Activated T-helper 1 cell treated with anti-CD3 and anti-CD28 coated beads, Interleukin-12 subunit alpha, Interleukin-12 subunit beta, Interleukin-2, Interleukin-4 antibody, amounts not matched to agents 30 ng/mL and 10 ng/mL and 1 ng/mL, durations not matched to agents 14 hours and 24 hours and 36 hours (primary cell): ENCODE results near the gene PATE2. TPM values are rescaled to one million over a fixed set of nuclear protein-coding genes. Genes with fewer than 3 reads are reported as not detected.

Experiments
- DNase-seq: peaks from one replicate; pipeline ENCODE4 v3.0.0; 2021; ENCODE audit warnings: low spot score
- H3K27ac Mint-ChIP-seq: one replicate; pipeline ENCODE4 v1.8.0; 2021; ENCODE audit warnings: mild to moderate bottlenecking, mixed read lengths
- H3K27me3 Mint-ChIP-seq: one replicate; pipeline ENCODE4 v1.8.0; 2022; ENCODE audit warnings: mild to moderate bottlenecking, moderate library complexity, mixed read lengths; ENCODE audit not compliant: insufficient read depth
- H3K36me3 Mint-ChIP-seq: one replicate; pipeline ENCODE4 v1.8.0; 2021; ENCODE audit warnings: low read depth, mixed read lengths
- H3K4me1 Mint-ChIP-seq: one replicate; pipeline ENCODE4 v1.8.0; 2021; ENCODE audit warnings: low read depth, mixed read lengths
- H3K4me3 Mint-ChIP-seq: one replicate; pipeline ENCODE4 v1.8.0; 2021; ENCODE audit warnings: mild to moderate bottlenecking, moderate library complexity, mixed read lengths
- H3K9me3 Mint-ChIP-seq: one replicate; pipeline ENCODE4 v1.8.0; 2021; ENCODE audit warnings: mixed read lengths
- intact Hi-C: fragments of 100-400 bp; cut with micrococcal nuclease; formaldehyde crosslinking; loops from one replicate; pipeline ENCODE4 v1.15.1; 2024
- total RNA-seq: library from RNA; stranded (reverse); gene quantifications from 2 replicates; pipeline ENCODE4 v1.2.3, GENCODE V29; 2022

The PATE2 gene
- total RNA-seq = 0.29 and 0.34 TPM in 2 replicates

- intact Hi-C loops = no loop called here
- no peaks in the 10 kb centered on the region for H3K4me1 Mint-ChIP-seq
These were observed at the start of gene PATE2 for GRCh38 chr11:125778728-125779127. PATE2 (minus strand) TSS chr11:125778828; CDS start chr11:125778773, 55 bp downstream.

GRCh38 chr11:125807909-125808308 is 29.3 kb upstream of the PATE2 start:
- intact Hi-C loops = no loop called here
- no peak overlapping the region for H3K27ac Mint-ChIP-seq
- no peak overlapping the region for H3K4me3 Mint-ChIP-seq
- H3K27me3 Mint-ChIP-seq = no peaks in the 10 kb centered on the region
- no peak for DNase-seq
- H3K4me1 Mint-ChIP-seq = no peaks in the 10 kb centered on the region
- H3K9me3 Mint-ChIP-seq = peaks cover under 1% of the 10 kb centered on the region
- H3K36me3 Mint-ChIP-seq = no peaks in the 10 kb centered on the region

More at GRCh38 chr11:125778728-125779127, at the start of gene PATE2:
- Mint-ChIP-seq H3K4me3 (no peak within 1 kb of the TSS), H3K27ac (no peak within 1 kb of the TSS), H3K9me3 (no peaks in the 10 kb centered on the region), H3K36me3 (no peaks in the 10 kb centered on the region), H3K27me3 (no peaks in the 10 kb centered on the region)
- DNase-seq = no peak

GRCh38 chr11:125802387-125802786 is 23.8 kb upstream of the PATE2 start:
- Mint-ChIP-seq H3K36me3 (no peaks in the 10 kb centered on the region), H3K4me1 (no peaks in the 10 kb centered on the region), H3K27me3 (peaks cover 5% of the 10 kb centered on the region), H3K4me3 (no peak overlapping the region), H3K27ac (no peak overlapping the region), H3K9me3 (peaks cover 23% of the 10 kb centered on the region)
- intact Hi-C loops = no loop called here
- no peak for DNase-seq

GRCh38 chr11:125799808-125800207 is 21.2 kb upstream of the PATE2 start:
- no peak for DNase-seq
- Mint-ChIP-seq H3K4me1 (no peaks in the 10 kb centered on the region), H3K9me3 (peaks cover 23% of the 10 kb centered on the region), H3K27ac (no peak overlapping the region), H3K4me3 (no peak overlapping the region), H3K36me3 (no peaks in the 10 kb centered on the region), H3K27me3 (peaks cover 6% of the 10 kb centered on the region)
- intact Hi-C loops = no loop called here

- H3K27ac Mint-ChIP-seq = no peak overlapping the region
- intact Hi-C loops = no loop called here
- no peak overlapping the region for H3K4me3 Mint-ChIP-seq
- H3K9me3 Mint-ChIP-seq = peaks cover 20% of the 10 kb centered on the region
- H3K36me3 Mint-ChIP-seq = no peaks in the 10 kb centered on the region
- peaks cover 6% of the 10 kb centered on the region for H3K27me3 Mint-ChIP-seq
- no peaks in the 10 kb centered on the region for H3K4me1 Mint-ChIP-seq
- DNase-seq = no peak
These were observed 19.0 kb upstream of the PATE2 start for GRCh38 chr11:125797641-125798040.

GRCh38 chr11:125790825-125791224 is 12.2 kb upstream of the PATE2 start:
- intact Hi-C loops = no loop called here
- Mint-ChIP-seq H3K27ac (no peak overlapping the region), H3K4me1 (no peaks in the 10 kb centered on the region), H3K27me3 (no peaks in the 10 kb centered on the region), H3K4me3 (no peak overlapping the region), H3K36me3 (no peaks in the 10 kb centered on the region), H3K9me3 (no peaks in the 10 kb centered on the region)
- no peak for DNase-seq

GRCh38 chr11:125787827-125788226 is 9.2 kb upstream of the PATE2 start, which contains the start of gene PATE3:
PATE3 (plus strand) TSS chr11:125788127; CDS start chr11:125788152, 25 bp downstream.
- no peak for DNase-seq
- no peak within 1 kb of the TSS for H3K27ac Mint-ChIP-seq
- H3K4me3 Mint-ChIP-seq = no peak within 1 kb of the TSS
- no peaks in the 10 kb centered on the region for H3K27me3 Mint-ChIP-seq
- no peaks in the 10 kb centered on the region for H3K36me3 Mint-ChIP-seq
- intact Hi-C loops = no loop called here
- no peaks in the 10 kb centered on the region for H3K4me1 Mint-ChIP-seq
- no peaks in the 10 kb centered on the region for H3K9me3 Mint-ChIP-seq

- no peaks in the 10 kb centered on the region for H3K27me3 Mint-ChIP-seq
- DNase-seq = no peak
- intact Hi-C loops = no loop called here
- H3K36me3 Mint-ChIP-seq = no peaks in the 10 kb centered on the region
- H3K4me3 Mint-ChIP-seq = no peak overlapping the region
- H3K27ac Mint-ChIP-seq = no peak overlapping the region
- H3K9me3 Mint-ChIP-seq = no peaks in the 10 kb centered on the region
- no peaks in the 10 kb centered on the region for H3K4me1 Mint-ChIP-seq
These were observed 6.0 kb upstream of the PATE2 start for GRCh38 chr11:125784678-125785077.

- Mint-ChIP-seq H3K4me3 (no peak overlapping the region), H3K27me3 (no peaks in the 10 kb centered on the region)
These were observed 1.3 kb downstream of the PATE2 start for GRCh38 chr11:125777309-125777708.

GRCh38 chr11:125773516-125773915 is 5.1 kb downstream of the PATE2 start:
- no peak overlapping the region for H3K27ac Mint-ChIP-seq
- no peak overlapping the region for H3K4me3 Mint-ChIP-seq
- no peaks in the 10 kb centered on the region for H3K36me3 Mint-ChIP-seq
- DNase-seq = no peak
- H3K27me3 Mint-ChIP-seq = no peaks in the 10 kb centered on the region
- no peaks in the 10 kb centered on the region for H3K4me1 Mint-ChIP-seq
- H3K9me3 Mint-ChIP-seq = no peaks in the 10 kb centered on the region
- intact Hi-C loops = no loop called here

More at GRCh38 chr11:125777309-125777708, 1.3 kb downstream of the PATE2 start:
- Mint-ChIP-seq H3K27ac (no peak overlapping the region), H3K36me3 (no peaks in the 10 kb centered on the region), H3K4me1 (no peaks in the 10 kb centered on the region), H3K9me3 (no peaks in the 10 kb centered on the region)
- intact Hi-C loops = no loop called here
- no peak for DNase-seq

- no peak for DNase-seq
- no peaks in the 10 kb centered on the region for H3K36me3 Mint-ChIP-seq
- no peak overlapping the region for H3K27ac Mint-ChIP-seq
- intact Hi-C loops = no loop called here
- no peaks in the 10 kb centered on the region for H3K4me1 Mint-ChIP-seq
- H3K27me3 Mint-ChIP-seq = peaks cover under 1% of the 10 kb centered on the region
- no peaks in the 10 kb centered on the region for H3K9me3 Mint-ChIP-seq
- H3K4me3 Mint-ChIP-seq = no peak overlapping the region
These were observed 5.7 kb downstream of the PATE2 start for GRCh38 chr11:125772834-125773505.

GRCh38 chr11:125770583-125770982 is 8.0 kb downstream of the PATE2 start:
- Mint-ChIP-seq H3K4me3 (no peak overlapping the region), H3K4me1 (no peaks in the 10 kb centered on the region), H3K36me3 (no peaks in the 10 kb centered on the region), H3K27me3 (peaks cover 2% of the 10 kb centered on the region), H3K9me3 (no peaks in the 10 kb centered on the region), H3K27ac (no peak overlapping the region)
- DNase-seq = no peak
- intact Hi-C loops = no loop called here

GRCh38 chr11:125768336-125769046 is 10.1 kb downstream of the PATE2 start:
- no peak overlapping the region for H3K4me3 Mint-ChIP-seq
- H3K36me3 Mint-ChIP-seq = no peaks in the 10 kb centered on the region
- no peak for DNase-seq
- H3K4me1 Mint-ChIP-seq = no peaks in the 10 kb centered on the region
- peaks cover 2% of the 10 kb centered on the region for H3K27me3 Mint-ChIP-seq
- no peak overlapping the region for H3K27ac Mint-ChIP-seq
- intact Hi-C loops = no loop called here
- no peaks in the 10 kb centered on the region for H3K9me3 Mint-ChIP-seq
